Heart left ventricle (tissue), 13 donors: ENCODE data around the gene COLEC11.

Experiments used
- POLR2A ChIP-seq, 2 donors: fragments of 450-650 bp; IDR thresholded peaks; one replicate each; pipeline ENCODE4 v1.6.1; 2017; ENCODE audit warnings: antibody characterized with exemption in 2 of 2, mild to moderate bottlenecking in 2 of 2, moderate library complexity in 2 of 2
- TF ChIP-seq, protein P1 (sequence below), 12 donors: fragments of 200-600 bp; sonication (generic) in 4 of 12; IDR thresholded peaks; one replicate each; pipeline versions ENCODE4 v1.5.0 to v1.8.0; 2018 to 2022; ENCODE audit warnings: antibody characterized with exemption in 12 of 12, mild to moderate bottlenecking in 5 of 12
- donor health status: ischemic (EF 13 %, LVEDD 7.1; RV severe dilation, severe dysfunction).
- donor health status: DM: no; HTN: yes; CAD: no.
- donor health status: DM: no; HTN: no; CAD: no.
- donor health status: ischemic (EF 25% LVEDD 6.9; RV normal size, moderate dysfunction).
- donor health status: ischemic (EF 25% LVEDD 5.7; RV mildly dilated, moderate dysfunction).
- donor health status: ischemic (EF 35%, LVEDD 5.7; RV mildly dilated, moderate dysfunction).
- donor health status: nonischemic (EF 11% LVEDD 7.7; RV severe dilation, severe dysfunction).
- donor health status: DM: yes; HTN: yes; CAD: no.
- donor health status: PGD.
- donor health status: ischemic (EF 29% LVEDD 5.4; RV normal size, mild dysfunction).
- donor health status: nonischemic (EF 23%, LVEDD 6.1; RV moderate dilation, normal function).

DNA sequence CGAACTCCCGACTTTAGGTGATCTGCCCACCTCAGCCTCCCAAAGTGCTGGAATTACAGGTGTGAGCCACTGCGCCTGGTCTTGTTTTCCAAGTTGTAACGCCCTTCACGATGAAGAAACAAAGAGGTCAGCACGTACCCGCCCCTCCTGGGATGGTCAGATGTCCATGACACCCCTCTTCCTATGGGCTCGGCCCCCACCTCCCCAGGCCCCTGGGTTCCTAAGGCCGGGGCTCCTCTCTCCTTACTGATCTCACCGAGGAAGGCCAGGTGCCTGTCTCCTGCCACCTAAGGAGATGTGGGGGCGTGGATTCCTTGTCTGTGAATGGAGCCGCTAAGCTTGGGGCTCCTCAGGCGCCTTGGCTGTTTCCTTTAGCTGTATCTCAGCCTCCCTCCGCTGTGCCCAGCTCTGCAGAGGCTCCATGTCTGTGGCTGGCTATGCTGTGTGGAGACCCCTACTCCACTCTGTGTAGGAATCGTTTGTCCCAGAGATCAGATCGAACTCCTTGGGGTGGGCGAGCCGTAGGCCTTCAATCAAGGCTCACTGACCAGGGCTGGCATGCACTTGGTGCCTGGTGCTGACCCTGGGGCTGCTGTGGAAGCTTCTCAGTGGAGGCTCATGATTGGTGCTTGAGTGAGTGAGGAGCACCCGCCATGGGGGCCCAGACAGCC lies 8.8 kb downstream of the COLEC11 start:
- no peak for TF ChIP-seq POLR2A (IDR thresholded peaks at IDR 0.05)
- TF ChIP-seq, protein P1, sequence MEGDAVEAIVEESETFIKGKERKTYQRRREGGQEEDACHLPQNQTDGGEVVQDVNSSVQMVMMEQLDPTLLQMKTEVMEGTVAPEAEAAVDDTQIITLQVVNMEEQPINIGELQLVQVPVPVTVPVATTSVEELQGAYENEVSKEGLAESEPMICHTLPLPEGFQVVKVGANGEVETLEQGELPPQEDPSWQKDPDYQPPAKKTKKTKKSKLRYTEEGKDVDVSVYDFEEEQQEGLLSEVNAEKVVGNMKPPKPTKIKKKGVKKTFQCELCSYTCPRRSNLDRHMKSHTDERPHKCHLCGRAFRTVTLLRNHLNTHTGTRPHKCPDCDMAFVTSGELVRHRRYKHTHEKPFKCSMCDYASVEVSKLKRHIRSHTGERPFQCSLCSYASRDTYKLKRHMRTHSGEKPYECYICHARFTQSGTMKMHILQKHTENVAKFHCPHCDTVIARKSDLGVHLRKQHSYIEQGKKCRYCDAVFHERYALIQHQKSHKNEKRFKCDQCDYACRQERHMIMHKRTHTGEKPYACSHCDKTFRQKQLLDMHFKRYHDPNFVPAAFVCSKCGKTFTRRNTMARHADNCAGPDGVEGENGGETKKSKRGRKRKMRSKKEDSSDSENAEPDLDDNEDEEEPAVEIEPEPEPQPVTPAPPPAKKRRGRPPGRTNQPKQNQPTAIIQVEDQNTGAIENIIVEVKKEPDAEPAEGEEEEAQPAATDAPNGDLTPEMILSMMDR (IDR thresholded peaks at IDR 0.05) = no peak
